ENCODE measurements around the gene GBA2. TPM values are rescaled to one million over a fixed set of nuclear protein-coding genes. Genes with fewer than 3 reads are reported as not detected.

The GBA2 gene
- total RNA-seq, 4 donors from 2014 or later, result 46.6 to 123 (median 73.5) TPM

- no peak overlapping the region for H3K4me3 ChIP-seq
- no peak for DNase-seq (ENCODE audit: low spot score in 2 of 2)
- H3K9me3 ChIP-seq, result no peaks in the 10 kb centered on the region
- peaks cover 9% of the 10 kb centered on the region for H3K4me1 ChIP-seq
- WGBS, result 80% methylated on average over 1 of the region's 6 CpGs
- no peaks in the 10 kb centered on the region for H3K27me3 ChIP-seq
- no peak overlapping the region for H3K27ac ChIP-seq
- peaks cover 97% of the 10 kb centered on the region for H3K36me3 ChIP-seq
- no peak for TF ChIP-seq POLR2A (IDR thresholded peaks at IDR 0.05)
- TF ChIP-seq EP300 (IDR thresholded peaks at IDR 0.05), result no peak
- TF ChIP-seq CTCF (IDR thresholded peaks at IDR 0.05), result no peak
- TF ChIP-seq POLR2AphosphoS5 (IDR thresholded peaks at IDR 0.05), result no peak
Observed at GRCh38 chr9:35740243-35740642, 8.8 kb downstream of the GBA2 start.

GRCh38 chr9:35738924-35739323 lies 10.1 kb downstream of the GBA2 start:
- Histone ChIP-seq H3K27me3 (no peaks in the 10 kb centered on the region), H3K4me3 (no peak overlapping the region), H3K9me3 (no peaks in the 10 kb centered on the region), H3K4me1 (no peaks in the 10 kb centered on the region), H3K27ac (no peak overlapping the region), H3K36me3 (peaks cover 90% of the 10 kb centered on the region)
- TF ChIP-seq POLR2AphosphoS5 (IDR thresholded peaks at IDR 0.05) (no peak), POLR2A (IDR thresholded peaks at IDR 0.05) (no peak), EP300 (IDR thresholded peaks at IDR 0.05) (no peak), CTCF (IDR thresholded peaks at IDR 0.05) (no peak)
- DNase-seq (ENCODE audit: low spot score in 2 of 2), result peak in 1 of 2 donors; percentile 40
- 87% methylated on average over 7 of the region's 7 CpGs for WGBS

- Histone ChIP-seq H3K27me3 (no peaks in the 10 kb centered on the region), H3K4me1 (peaks cover 4% of the 10 kb centered on the region), H3K27ac (no peak overlapping the region), H3K36me3 (peaks cover 82% of the 10 kb centered on the region), H3K4me3 (no peak overlapping the region), H3K9me3 (no peaks in the 10 kb centered on the region)
- TF ChIP-seq CTCF (IDR thresholded peaks at IDR 0.05) (no peak), POLR2A (IDR thresholded peaks at IDR 0.05) (no peak), POLR2AphosphoS5 (IDR thresholded peaks at IDR 0.05) (no peak), EP300 (IDR thresholded peaks at IDR 0.05) (no peak)
- peak in 1 of 2 donors; percentile 38 for DNase-seq (ENCODE audit: low spot score in 2 of 2)
- WGBS, result 62% methylated on average over 4 of the region's 4 CpGs
Observed at GRCh38 chr9:35738186-35738585, 10.8 kb downstream of the GBA2 start.

- no peak for DNase-seq (ENCODE audit: low spot score in 2 of 2)
- H3K9me3 ChIP-seq, result no peaks in the 10 kb centered on the region
- no peak overlapping the region for H3K4me3 ChIP-seq
- no peak for TF ChIP-seq EP300 (IDR thresholded peaks at IDR 0.05)
- TF ChIP-seq POLR2AphosphoS5 (IDR thresholded peaks at IDR 0.05), result no peak
- no peak for TF ChIP-seq POLR2A (IDR thresholded peaks at IDR 0.05)
- H3K4me1 ChIP-seq, result peaks cover 11% of the 10 kb centered on the region
- peaks cover 72% of the 10 kb centered on the region for H3K36me3 ChIP-seq
- H3K27ac ChIP-seq, result no peak overlapping the region
- 78% methylated on average over 4 of the region's 7 CpGs for WGBS
- no peaks in the 10 kb centered on the region for H3K27me3 ChIP-seq
Observed at GRCh38 chr9:35737143-35737542, 11.9 kb downstream of the GBA2 start.

- no peak for DNase-seq (ENCODE audit: low spot score in 2 of 2)
- Histone ChIP-seq H3K27ac (no peak overlapping the region), H3K4me3 (no peak overlapping the region), H3K9me3 (no peaks in the 10 kb centered on the region), H3K27me3 (no peaks in the 10 kb centered on the region), H3K36me3 (peaks cover 63% of the 10 kb centered on the region), H3K4me1 (peaks cover 14% of the 10 kb centered on the region)
- peak; percentile 42 to 81 for TF ChIP-seq CTCF (IDR thresholded peaks at IDR 0.05)
- TF ChIP-seq POLR2A (IDR thresholded peaks at IDR 0.05), result no peak
- 65% methylated on average over 5 of the region's 5 CpGs for WGBS
Observed at GRCh38 chr9:35736201-35736633, 12.8 kb downstream of the GBA2 start.

- Histone ChIP-seq H3K36me3 (peaks cover 42% of the 10 kb centered on the region), H3K27me3 (no peaks in the 10 kb centered on the region), H3K27ac (no peak overlapping the region), H3K4me1 (peaks cover 35% of the 10 kb centered on the region), H3K4me3 (no peak overlapping the region), H3K9me3 (no peaks in the 10 kb centered on the region)
- TF ChIP-seq POLR2A (IDR thresholded peaks at IDR 0.05), result no peak
- no peak for TF ChIP-seq EP300 (IDR thresholded peaks at IDR 0.05)
- TF ChIP-seq CTCF (IDR thresholded peaks at IDR 0.05), result no peak
- no peak for TF ChIP-seq POLR2AphosphoS5 (IDR thresholded peaks at IDR 0.05)
- no peak for DNase-seq (ENCODE audit: low spot score in 2 of 2)
- 91% methylated on average over 3 of the region's 3 CpGs for WGBS
Observed at GRCh38 chr9:35734096-35734495, 14.9 kb downstream of the GBA2 start.

Data from suprapubic skin (tissue), 4 donors.